ENCODE results near the gene DHX57. TPM values are rescaled to one million over a fixed set of nuclear protein-coding genes. Genes with fewer than 3 reads are reported as not detected.

DHX57 gene
- total and polyA plus RNA-seq, 12 donors = 6.0 to 12.4 (median 9.7) TPM

DNA sequence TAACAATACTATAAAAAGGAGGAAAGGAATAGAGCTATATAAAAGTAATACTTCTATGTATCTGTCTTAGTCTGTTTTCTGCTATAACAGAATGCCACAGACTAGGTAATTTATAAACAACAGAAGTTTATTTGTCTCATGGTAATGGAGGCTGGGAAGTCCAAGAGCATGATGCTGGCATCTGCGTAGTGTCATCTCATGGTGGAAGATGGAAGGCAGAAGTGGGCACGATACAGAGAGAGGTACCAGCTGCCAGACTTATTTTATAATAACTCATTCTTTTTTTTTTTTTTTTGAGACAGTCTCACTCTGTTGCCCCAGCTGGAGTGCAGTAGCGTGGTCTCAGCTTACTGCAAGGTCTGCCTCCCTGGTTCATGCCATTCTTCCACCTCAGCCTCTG lies 4.3 kb downstream of the DHX57 start:
- H3K4me3 ChIP-seq = no peak overlapping the region
- H3K9me3 ChIP-seq = peaks cover 0 to 36% (median 11%) of the 10 kb centered on the region in 11 donors
- H3K27ac ChIP-seq = no peak overlapping the region
- H3K27me3 ChIP-seq = no peaks in the 10 kb centered on the region
- ATAC-seq = no peak
- H3K4me1 ChIP-seq = peaks cover 0 to 14% (median 9%) of the 10 kb centered on the region in 9 donors
- DNase-seq = no peak
- intact Hi-C loops (cut with DNase I) = no loop called here
- 98 to 99% methylated on average over 3 of the region's 3 CpGs for WGBS, 2 donors
- TF ChIP-seq, protein P1, sequence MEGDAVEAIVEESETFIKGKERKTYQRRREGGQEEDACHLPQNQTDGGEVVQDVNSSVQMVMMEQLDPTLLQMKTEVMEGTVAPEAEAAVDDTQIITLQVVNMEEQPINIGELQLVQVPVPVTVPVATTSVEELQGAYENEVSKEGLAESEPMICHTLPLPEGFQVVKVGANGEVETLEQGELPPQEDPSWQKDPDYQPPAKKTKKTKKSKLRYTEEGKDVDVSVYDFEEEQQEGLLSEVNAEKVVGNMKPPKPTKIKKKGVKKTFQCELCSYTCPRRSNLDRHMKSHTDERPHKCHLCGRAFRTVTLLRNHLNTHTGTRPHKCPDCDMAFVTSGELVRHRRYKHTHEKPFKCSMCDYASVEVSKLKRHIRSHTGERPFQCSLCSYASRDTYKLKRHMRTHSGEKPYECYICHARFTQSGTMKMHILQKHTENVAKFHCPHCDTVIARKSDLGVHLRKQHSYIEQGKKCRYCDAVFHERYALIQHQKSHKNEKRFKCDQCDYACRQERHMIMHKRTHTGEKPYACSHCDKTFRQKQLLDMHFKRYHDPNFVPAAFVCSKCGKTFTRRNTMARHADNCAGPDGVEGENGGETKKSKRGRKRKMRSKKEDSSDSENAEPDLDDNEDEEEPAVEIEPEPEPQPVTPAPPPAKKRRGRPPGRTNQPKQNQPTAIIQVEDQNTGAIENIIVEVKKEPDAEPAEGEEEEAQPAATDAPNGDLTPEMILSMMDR (IDR thresholded peaks at IDR 0.05) = no peak
- H3K36me3 ChIP-seq = peaks cover 0 to 18% (median 4%) of the 10 kb centered on the region in 9 donors

DNA sequence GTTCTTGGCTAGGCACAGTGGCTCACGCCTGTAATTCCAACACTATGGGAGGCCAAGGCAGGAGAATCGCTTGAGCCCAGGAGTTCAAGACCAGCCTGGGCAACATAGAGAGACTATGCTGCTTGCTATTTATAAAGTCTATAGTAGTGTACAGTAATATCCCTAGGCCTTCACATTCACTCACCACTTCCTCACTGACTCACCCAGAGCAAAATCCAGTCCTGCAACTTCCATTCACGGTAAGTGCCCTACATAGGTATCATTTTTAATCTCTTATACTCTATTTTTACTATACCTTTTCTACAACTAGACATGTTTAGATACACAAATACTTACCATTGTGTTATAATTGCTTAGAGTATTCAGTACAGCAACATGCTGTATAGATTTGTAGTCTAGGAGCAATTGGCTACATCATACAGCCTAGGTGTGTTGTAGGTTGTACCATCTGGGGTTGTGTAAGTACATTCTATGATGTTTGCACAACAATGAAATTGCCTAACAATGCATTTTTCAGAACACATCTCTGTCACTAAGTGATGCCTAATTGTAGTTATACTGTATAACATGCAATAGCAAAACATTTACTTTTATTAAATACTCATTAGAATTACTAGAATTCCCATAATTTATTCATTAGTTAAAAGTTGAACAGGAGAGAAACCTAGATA lies 8.8 kb downstream of the DHX57 start:
- peaks cover 0 to 27% (median 11%) of the 10 kb centered on the region in 11 donors for H3K9me3 ChIP-seq
- no peaks in the 10 kb centered on the region for H3K27me3 ChIP-seq
- intact Hi-C loops (cut with DNase I) = no loop called here
- ATAC-seq = no peak
- no peak overlapping the region for H3K27ac ChIP-seq
- peaks cover 0 to 54% (median 10%) of the 10 kb centered on the region in 9 donors for H3K36me3 ChIP-seq
- WGBS, 2 donors = 96 to 99% methylated on average over 3 of the region's 3 CpGs
- no peaks in the 10 kb centered on the region for H3K4me1 ChIP-seq
- DNase-seq = no peak
- TF ChIP-seq, protein P1 (IDR thresholded peaks at IDR 0.05) = no peak
- no peak overlapping the region for H3K4me3 ChIP-seq

DNA sequence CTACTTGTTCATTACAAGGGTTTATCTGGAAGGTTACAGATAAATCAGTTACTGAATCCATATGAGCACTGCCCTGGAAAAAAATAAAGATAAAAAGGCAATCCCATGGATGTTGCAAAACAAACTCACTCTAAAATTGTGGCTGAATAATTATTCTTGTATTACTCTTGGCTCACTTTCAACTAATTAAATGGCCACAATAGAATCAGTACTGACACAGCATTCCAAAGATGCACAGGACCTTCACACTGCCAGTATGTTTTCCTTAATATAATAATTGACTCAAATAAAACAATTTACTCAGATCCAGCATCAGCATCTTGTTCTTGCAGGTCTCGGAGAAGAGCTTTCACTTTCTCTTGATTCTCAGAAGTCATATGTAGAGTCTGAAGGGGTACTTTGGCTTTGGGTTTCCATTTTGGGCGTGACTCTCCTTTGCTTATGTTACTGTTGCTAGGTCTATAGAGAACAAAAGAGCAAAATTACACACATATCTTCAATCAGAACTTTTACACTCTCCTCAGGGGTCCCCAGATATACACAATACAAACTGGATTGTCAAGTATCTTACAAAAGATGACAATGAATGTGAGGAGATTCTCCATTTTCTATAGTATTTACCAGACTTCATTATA lies 12.6 kb downstream of the DHX57 start:
- Histone ChIP-seq H3K27ac (no peak overlapping the region), H3K9me3 (no peaks in the 10 kb centered on the region), H3K27me3 (no peaks in the 10 kb centered on the region), H3K4me1 (no peaks in the 10 kb centered on the region), H3K4me3 (no peak overlapping the region), H3K36me3 (peaks cover 0 to 91% (median 37%) of the 10 kb centered on the region in 9 donors)
- ATAC-seq (no peak), DNase-seq (no peak)
- 95 to 96% methylated on average over 2 of the region's 2 CpGs for WGBS, 2 donors
- intact Hi-C loops (cut with DNase I) = no loop called here
- TF ChIP-seq, protein P1 (IDR thresholded peaks at IDR 0.05) = no peak

DNA sequence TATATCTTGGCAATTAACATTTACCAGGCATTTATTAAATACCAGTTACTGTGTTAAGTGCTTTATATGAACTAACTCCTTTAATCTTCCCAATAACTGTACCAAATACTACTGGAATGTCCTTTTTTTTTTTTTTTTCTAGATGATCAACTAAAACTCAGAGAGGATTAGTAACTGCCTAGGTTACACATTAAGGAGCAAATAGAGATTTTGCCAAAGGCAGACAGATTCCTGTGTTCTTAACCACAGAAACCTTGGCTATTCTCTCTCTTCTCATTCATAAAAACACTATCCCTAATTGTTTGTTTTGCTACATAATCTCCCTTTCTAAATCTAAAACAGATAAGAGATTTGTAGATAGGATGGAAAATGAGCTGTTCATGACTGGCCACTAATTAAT lies 13.3 kb downstream of the DHX57 start:
- DNase-seq = no peak
- no peaks in the 10 kb centered on the region for H3K4me1 ChIP-seq
- no peak overlapping the region for H3K27ac ChIP-seq
- intact Hi-C loops (cut with DNase I) = no loop called here
- peaks cover 0 to 92% (median 40%) of the 10 kb centered on the region in 9 donors for H3K36me3 ChIP-seq
- TF ChIP-seq, protein P1 (IDR thresholded peaks at IDR 0.05) = no peak
- H3K9me3 ChIP-seq = no peaks in the 10 kb centered on the region
- H3K4me3 ChIP-seq = no peak overlapping the region
- no peaks in the 10 kb centered on the region for H3K27me3 ChIP-seq
- no peak for ATAC-seq

Measured in heart right ventricle (tissue), 16 donors.